GM21447 (cell line): ENCODE data around the gene MACF1.

ENCODE experiments used
- ATAC-seq: cut with Tn5 transposase; IDR thresholded peaks from one replicate; pipeline ENCODE4 v1.9.1; 2021; ENCODE audit not compliant: unreplicated experiment

MACF1 gene

DNA sequence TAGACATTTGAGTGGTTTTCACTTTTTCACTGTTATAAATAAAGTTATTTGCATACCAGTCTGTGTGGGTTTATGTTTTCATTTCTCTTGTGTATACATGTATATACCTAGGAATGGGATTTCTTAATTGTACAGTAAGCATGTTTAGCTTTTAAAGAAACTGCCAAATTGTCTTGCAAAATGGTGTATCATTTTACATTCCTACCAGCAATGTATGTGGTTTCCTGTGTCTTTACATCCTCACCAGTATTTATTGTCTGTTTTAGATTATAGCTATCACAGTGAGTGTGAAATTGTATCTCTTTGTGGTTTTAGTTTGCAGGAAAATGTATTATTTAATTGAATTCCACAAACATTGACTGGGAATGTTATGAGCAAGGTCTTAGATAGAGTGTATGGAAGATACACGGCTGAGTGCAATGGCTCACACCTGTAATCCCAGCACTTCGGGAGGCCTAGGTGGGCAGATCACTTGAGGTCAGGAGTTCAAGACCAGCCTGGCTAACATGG lies 57.3 kb downstream of the MACF1 start:
- ATAC-seq: no peak

GRCh38 chr1:39262802-39263201 lies 58.3 kb downstream of the MACF1 start:
- no peak for ATAC-seq

- ATAC-seq: no peak
These were observed 61.8 kb downstream of the MACF1 start for GRCh38 chr1:39266269-39266668.

DNA sequence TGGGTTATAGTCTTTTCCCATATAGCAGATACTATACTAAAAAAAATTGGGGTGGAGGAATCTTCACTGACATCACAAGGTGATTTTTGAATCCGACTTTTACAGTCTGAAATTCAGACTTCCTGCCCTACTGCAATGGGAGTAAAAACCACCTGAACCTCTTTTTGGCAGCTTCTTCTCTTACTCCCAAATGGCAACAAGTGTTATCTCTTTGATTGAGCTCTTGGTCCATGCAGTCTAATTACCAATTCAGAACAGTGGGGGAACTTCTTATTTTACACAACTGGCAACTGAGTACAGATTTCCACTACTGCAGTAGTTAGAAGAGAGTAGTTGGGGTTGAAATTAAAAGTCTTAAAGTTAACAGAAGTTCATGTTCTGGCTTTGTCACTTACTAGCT lies 62.3 kb downstream of the MACF1 start:
- ATAC-seq: no peak

GRCh38 chr1:39268112-39268581 lies 63.7 kb downstream of the MACF1 start:
- ATAC-seq: no peak

GRCh38 chr1:39268906-39269305 lies 64.4 kb downstream of the MACF1 start:
- ATAC-seq: no peak

- ATAC-seq: no peak
These were observed 64.9 kb downstream of the MACF1 start for GRCh38 chr1:39269349-39269748.

GRCh38 chr1:39269791-39270342 lies 65.4 kb downstream of the MACF1 start:
- peak; percentile 52 for ATAC-seq

GRCh38 chr1:39270368-39270767 lies 65.9 kb downstream of the MACF1 start:
- no peak for ATAC-seq

GRCh38 chr1:39272027-39272797 lies 67.7 kb downstream of the MACF1 start:
- ATAC-seq: peak; percentile 69

- ATAC-seq: no peak
These were observed 68.4 kb downstream of the MACF1 start for GRCh38 chr1:39272798-39273469.

GRCh38 chr1:39275836-39276507 lies 71.5 kb downstream of the MACF1 start:
- no peak for ATAC-seq

GRCh38 chr1:39277879-39278278 lies 73.4 kb downstream of the MACF1 start:
- ATAC-seq: no peak

- ATAC-seq: no peak
These were observed 78.2 kb downstream of the MACF1 start for GRCh38 chr1:39282537-39283216.

- ATAC-seq: no peak
These were observed 79.4 kb downstream of the MACF1 start for GRCh38 chr1:39283858-39284257.

GRCh38 chr1:39287541-39287940 lies 83.0 kb downstream of the MACF1 start:
- ATAC-seq: no peak

- no peak for ATAC-seq
These were observed 84.4 kb downstream of the MACF1 start for GRCh38 chr1:39288735-39289465.

- no peak for ATAC-seq
These were observed 87.9 kb downstream of the MACF1 start for GRCh38 chr1:39292401-39292800.

DNA sequence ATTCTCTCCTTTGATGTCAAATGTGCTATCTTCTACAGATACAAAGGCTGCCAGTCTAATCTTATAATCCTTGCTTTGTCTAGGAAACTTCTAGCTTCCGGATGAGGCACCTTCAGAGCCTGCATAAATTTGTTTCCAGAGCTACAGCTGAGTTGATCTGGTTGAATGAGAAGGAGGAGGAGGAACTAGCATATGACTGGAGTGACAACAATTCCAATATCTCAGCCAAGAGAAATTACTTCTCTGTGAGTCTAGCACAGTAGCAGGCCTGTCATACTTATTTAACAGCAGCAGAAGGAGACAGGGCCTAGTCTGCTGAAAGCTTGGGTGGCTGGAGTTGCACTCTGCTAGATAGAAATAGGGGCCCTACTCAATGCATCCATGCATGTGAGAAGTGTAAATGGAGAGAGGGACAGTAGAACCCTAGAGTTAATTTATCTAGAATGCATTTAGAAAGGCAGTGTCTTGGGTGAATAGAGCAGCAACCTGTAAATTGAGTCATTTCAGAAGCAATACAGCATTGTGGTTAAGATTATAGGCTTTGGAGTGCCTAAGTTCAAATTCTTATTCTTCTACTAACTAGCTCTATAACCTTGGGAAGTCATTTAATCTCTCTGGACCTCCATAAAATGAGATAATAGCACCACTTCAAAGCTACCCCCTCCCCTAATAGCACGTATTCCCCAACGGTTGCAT lies 89.0 kb downstream of the MACF1 start:
- no peak for ATAC-seq

GRCh38 chr1:39294531-39294930 lies 90.0 kb downstream of the MACF1 start:
- ATAC-seq: no peak
